ENCODE data around the gene IL1R2. TPM values are rescaled to one million over a fixed set of nuclear protein-coding genes. Genes with fewer than 3 reads are reported as not detected.

Gene IL1R2
- total RNA-seq, 2 experiments from 2014 or later: 0.53 TPM; not detected in 1

DNA sequence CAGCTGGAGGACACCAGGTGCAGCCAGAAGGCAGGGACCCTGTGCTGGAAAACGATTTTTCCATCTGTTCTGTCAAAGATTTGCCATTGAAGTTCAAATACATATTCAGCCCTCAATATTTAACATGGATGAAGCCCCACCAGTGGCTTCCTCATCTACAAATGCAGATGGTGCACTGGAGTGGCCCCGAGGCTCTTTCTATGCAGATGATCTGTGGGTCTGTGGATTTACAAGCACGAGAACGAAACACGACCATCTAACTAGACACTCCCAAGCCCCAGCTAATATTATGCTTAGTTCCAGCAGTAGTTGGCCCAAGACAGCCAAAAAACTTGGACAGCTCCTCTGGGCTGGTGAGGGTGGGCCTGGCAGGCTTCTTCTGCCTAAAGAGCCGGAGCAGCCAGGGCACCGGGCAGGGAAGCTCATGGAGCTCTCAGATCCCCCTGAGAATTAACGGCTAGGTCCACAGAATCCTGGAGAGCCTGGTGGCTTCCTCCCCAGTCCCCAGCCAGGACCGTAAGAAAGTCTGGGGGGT, 9.2 kb upstream of the IL1R2 start:
- ATAC-seq (ENCODE audit: low read depth) (no peak), DNase-seq (no peak)
- Mint-ChIP-seq H3K27me3 (peaks cover 7% of the 10 kb centered on the region), H3K27ac (no peak overlapping the region), H3K36me3 (no peaks in the 10 kb centered on the region), H3K9me3 (no peaks in the 10 kb centered on the region), H3K4me3 (no peak overlapping the region), H3K4me1 (peaks cover 21% of the 10 kb centered on the region)
- POLR2A ChIA-PET: no interaction called here

DNA sequence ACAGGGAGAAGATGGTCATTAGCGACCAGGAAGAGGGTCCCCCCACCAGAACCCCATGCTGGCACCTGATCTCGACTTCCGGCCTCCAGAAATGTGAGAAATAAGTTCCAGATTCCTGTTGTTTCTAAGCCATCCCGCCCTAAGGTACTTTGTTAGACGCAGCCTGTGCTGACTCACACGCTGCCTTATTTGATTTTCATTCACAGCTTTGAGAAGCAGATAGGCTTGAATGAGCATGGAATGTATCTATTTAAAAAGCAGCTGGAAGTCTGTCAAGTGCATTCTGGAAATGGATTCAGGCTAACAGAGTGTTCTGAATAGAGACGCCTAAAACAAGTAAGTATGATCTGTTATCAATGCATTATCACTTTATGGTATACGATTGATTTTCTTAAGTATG, 8.3 kb upstream of the IL1R2 start:
- Mint-ChIP-seq H3K27ac (no peak overlapping the region), H3K4me1 (peaks cover 29% of the 10 kb centered on the region), H3K36me3 (no peaks in the 10 kb centered on the region), H3K27me3 (peaks cover 16% of the 10 kb centered on the region), H3K9me3 (no peaks in the 10 kb centered on the region), H3K4me3 (no peak overlapping the region)
- POLR2A ChIA-PET: no interaction called here
- DNase-seq: no peak
- no peak for ATAC-seq (ENCODE audit: low read depth)

DNA sequence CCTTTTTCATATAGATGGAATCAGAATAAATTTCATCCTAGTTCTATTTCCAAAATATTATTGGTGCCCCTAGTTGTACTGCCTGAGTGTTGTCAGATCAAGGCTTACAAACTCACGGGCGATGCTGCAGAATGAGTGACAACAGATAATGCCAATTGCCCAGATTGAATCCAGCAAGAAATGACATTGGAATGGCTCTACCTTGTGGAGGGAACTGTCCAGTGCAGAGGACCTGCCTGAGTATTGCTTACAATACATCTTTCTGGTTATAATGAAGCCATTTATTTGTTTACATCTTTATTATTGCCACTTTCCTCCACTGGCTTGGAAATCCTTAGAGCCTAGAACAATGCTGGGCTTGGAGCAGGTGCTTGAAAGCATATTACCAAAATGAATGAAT, 7.8 kb upstream of the IL1R2 start:
- Mint-ChIP-seq H3K9me3 (no peaks in the 10 kb centered on the region), H3K4me3 (no peak overlapping the region), H3K36me3 (no peaks in the 10 kb centered on the region), H3K27ac (no peak overlapping the region), H3K4me1 (peaks cover 29% of the 10 kb centered on the region), H3K27me3 (peaks cover 20% of the 10 kb centered on the region)
- DNase-seq: no peak
- POLR2A ChIA-PET: no interaction called here
- no peak for ATAC-seq (ENCODE audit: low read depth)

DNA sequence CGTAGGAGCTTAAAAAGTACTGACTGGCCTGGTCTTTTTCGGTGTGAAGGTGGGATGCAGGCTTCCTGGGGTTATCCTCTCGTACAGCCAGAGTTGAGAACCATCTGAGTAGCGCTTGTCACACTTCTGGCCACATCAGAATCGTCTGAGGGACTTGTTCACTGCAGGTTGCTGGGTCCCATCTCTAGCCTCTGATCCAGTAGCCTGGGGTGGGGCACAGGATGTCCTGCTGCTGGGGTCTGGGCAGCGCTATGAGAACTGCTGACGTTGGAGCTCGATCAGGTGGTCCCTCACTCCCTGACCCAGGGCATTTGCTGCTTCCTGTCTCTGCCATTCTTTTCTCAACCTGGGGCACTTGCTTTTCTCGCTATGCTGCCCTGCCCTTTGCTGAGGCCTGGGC, 7.1 kb upstream of the IL1R2 start:
- ATAC-seq (ENCODE audit: low read depth): no peak
- no peak overlapping the region for H3K4me3 Mint-ChIP-seq
- no peak overlapping the region for H3K27ac Mint-ChIP-seq
- peaks cover 24% of the 10 kb centered on the region for H3K27me3 Mint-ChIP-seq
- POLR2A ChIA-PET: no interaction called here
- no peak for DNase-seq
- peaks cover 29% of the 10 kb centered on the region for H3K4me1 Mint-ChIP-seq
- H3K36me3 Mint-ChIP-seq: no peaks in the 10 kb centered on the region
- H3K9me3 Mint-ChIP-seq: no peaks in the 10 kb centered on the region

DNA sequence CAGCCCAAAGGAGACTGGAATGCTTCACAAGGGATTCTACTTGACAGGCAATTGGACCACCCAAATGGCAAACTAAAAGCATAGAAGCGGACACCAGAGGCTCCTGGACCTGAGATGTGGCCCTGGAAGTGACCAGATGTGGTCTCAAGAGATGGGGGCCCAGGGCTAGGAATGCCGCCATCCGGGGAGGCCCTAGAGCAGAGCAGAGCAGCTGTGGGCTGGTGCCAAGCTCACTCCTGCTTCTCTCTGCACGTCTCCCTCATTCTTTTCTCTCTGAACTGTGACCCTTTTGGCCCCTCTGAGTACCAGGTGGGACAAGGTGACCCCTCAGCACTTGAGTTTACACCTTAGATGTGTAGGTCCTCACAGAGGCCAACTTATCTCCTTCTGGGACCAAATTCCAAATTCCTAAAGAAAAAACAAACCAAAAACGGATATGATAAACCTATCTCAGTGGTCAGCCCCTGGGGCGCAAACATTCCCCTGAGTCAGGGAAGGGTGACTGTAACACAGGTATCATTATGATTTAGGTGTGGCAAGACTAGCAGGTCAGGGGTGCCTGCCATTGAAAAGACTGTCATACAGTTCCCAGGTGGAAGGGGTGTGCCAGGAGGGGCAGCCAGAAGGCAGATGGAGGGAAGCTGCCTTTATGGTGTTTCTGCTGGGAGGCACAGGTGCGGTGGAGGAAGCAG, 6.5 kb upstream of the IL1R2 start:
- peaks cover 30% of the 10 kb centered on the region for H3K27me3 Mint-ChIP-seq
- POLR2A ChIA-PET: no interaction called here
- H3K9me3 Mint-ChIP-seq: no peaks in the 10 kb centered on the region
- peaks cover 29% of the 10 kb centered on the region for H3K4me1 Mint-ChIP-seq
- ATAC-seq (ENCODE audit: low read depth) (no peak), DNase-seq (no peak)
- no peak overlapping the region for H3K4me3 Mint-ChIP-seq
- H3K36me3 Mint-ChIP-seq: no peaks in the 10 kb centered on the region
- H3K27ac Mint-ChIP-seq: peak overlapping the region; percentile 66

DNA sequence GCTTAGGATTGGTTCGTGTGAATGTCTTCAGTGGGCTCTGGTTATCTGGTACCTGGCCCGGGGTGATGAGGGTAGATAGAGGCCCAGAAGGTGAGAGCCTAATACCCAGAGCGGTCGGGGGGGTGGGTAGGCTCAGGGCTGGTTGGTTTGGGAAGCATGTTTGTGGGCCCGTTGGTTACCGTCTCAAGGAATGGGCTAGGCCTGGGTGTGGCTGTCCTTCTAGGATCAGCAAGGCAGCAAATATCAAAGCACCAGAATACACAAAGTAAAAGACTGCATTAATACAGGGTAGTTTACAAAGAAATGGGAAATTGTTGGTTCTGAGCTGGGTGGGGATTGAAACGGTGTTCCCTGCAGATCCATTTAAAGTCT, 6.0 kb upstream of the IL1R2 start:
- H3K36me3 Mint-ChIP-seq: no peaks in the 10 kb centered on the region
- H3K4me1 Mint-ChIP-seq: peaks cover 29% of the 10 kb centered on the region
- peaks cover 35% of the 10 kb centered on the region for H3K27me3 Mint-ChIP-seq
- no peaks in the 10 kb centered on the region for H3K9me3 Mint-ChIP-seq
- no peak for ATAC-seq (ENCODE audit: low read depth)
- POLR2A ChIA-PET: no interaction called here
- DNase-seq: no peak
- H3K27ac Mint-ChIP-seq: peak overlapping the region; percentile 66
- no peak overlapping the region for H3K4me3 Mint-ChIP-seq

DNA sequence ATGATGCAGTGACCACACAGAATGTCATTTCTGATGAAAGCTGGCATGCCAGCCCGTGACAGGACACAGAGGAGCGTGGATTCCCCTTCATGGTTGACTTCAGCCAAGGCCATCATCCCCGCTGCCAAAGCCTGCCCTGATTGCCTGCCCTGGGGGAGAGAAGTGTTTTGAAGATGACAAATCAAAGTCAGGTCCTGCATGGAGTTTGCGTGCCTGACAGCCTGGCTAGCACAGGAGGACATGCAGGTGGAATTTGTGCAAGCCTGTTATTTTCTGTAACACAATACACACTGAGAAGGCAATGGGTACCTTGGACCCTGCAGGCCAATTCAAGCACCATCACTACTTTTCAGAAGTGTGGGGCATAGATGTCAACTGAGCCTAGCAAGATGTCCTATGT, 5.4 kb upstream of the IL1R2 start:
- ATAC-seq (ENCODE audit: low read depth) (no peak), DNase-seq (no peak)
- no peaks in the 10 kb centered on the region for H3K36me3 Mint-ChIP-seq
- peak overlapping the region; percentile 8 for H3K27ac Mint-ChIP-seq
- H3K4me1 Mint-ChIP-seq: peaks cover 28% of the 10 kb centered on the region
- H3K9me3 Mint-ChIP-seq: no peaks in the 10 kb centered on the region
- H3K4me3 Mint-ChIP-seq: no peak overlapping the region
- POLR2A ChIA-PET: no interaction called here
- peaks cover 41% of the 10 kb centered on the region for H3K27me3 Mint-ChIP-seq

DNA sequence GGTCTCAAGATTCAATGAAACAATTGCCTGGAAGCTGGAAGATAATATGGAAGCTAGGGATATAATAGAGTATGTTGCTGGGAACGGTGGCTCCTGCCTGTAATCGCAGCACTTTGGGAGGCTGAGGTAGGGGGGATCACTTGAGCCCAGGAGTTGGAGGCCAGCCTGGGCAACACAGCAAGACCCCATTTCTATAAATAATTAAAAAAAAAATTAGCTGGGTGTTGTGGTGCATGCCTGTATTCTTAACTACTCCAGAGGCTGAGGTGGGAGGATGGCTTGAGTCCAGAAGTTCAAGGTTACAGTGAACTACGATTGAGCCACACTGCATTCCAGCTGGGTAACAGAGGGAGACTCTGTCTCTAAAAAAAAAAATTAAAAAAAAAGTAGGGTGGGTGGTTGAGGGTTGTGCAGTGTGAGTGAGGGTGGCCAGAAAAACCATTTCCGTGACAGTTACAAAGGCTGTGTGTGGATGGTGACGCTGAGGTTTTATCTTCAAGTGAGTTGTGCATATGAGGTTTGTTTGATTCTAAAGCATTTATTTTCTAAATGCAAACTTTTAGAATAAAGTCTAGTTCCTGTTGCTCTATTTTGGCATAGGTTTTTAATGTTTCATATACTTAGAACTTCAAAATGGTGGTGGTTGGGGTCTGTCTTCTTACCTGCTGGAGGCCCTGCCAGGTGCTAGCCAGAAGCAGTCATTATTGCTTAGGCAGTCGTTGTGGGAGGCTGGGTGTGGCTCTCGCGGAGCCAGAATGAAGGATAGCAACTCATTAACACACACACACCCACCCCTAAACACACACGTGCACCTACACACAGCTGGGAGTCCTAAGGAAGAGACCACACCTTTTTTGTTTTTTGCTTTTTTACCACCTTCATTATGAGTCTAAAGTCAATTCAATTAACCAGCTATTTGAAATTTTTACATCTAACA, 4.7 kb upstream of the IL1R2 start:
- ATAC-seq (ENCODE audit: low read depth) (peak; percentile 82), DNase-seq (no peak)
- H3K4me1 Mint-ChIP-seq: peaks cover 23% of the 10 kb centered on the region
- POLR2A ChIA-PET: no interaction called here
- no peaks in the 10 kb centered on the region for H3K36me3 Mint-ChIP-seq
- peak overlapping the region; percentile 85 for H3K27ac Mint-ChIP-seq
- H3K4me3 Mint-ChIP-seq: peak overlapping the region; percentile 63
- no peaks in the 10 kb centered on the region for H3K9me3 Mint-ChIP-seq
- peaks cover 48% of the 10 kb centered on the region for H3K27me3 Mint-ChIP-seq

DNA sequence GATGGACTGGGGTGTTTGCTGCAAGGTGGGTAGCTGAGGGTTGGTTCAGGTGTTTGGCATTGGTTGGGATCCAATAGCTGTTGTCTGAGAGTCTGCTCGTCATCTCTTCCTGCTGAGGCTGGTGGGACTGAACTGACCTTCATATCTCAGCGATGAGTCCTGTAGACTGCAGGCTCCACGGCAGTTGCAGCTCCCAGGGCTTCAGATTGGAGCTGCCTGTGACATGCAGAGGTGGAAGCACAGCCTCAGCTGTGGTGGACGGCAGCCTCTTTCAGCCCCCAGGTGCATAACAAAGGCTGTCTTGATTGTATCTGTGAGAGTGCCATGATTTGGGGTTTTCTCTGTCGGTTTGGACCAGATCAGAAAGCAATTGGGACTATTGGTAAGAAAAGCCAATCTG, 3.9 kb upstream of the IL1R2 start:
- H3K27ac Mint-ChIP-seq: peak overlapping the region; percentile 85

DNA sequence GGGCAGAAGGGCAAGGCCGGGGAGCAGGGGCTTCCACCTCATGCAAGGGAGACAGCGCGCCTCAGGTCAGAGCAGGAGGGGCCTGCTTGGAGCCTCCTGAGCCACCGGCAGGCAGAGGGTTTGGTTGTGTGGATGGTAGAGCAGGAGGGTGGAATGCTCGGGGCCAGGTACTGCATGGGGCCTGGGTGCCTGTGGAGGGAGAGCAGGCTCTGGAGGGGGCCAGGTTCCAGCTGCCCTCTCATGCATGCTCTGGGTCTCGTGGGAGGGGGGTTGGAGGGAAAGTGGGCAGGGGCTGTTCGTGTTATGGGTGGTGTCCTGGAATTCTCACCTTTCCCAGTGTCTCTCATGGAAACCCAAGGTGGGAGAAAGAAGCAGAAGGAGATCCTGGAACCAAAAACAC, 3.2 kb upstream of the IL1R2 start:
- Mint-ChIP-seq H3K9me3 (no peaks in the 10 kb centered on the region), H3K27me3 (peaks cover 60% of the 10 kb centered on the region), H3K36me3 (no peaks in the 10 kb centered on the region), H3K4me3 (no peak overlapping the region), H3K4me1 (peaks cover 22% of the 10 kb centered on the region), H3K27ac (no peak overlapping the region)
- no peak for ATAC-seq (ENCODE audit: low read depth)
- no peak for DNase-seq
- POLR2A ChIA-PET: no interaction called here

More for the DNA sequence above, 3.9 kb upstream of the IL1R2 start:
- POLR2A ChIA-PET: no interaction called here
- Mint-ChIP-seq H3K27me3 (peaks cover 54% of the 10 kb centered on the region), H3K9me3 (no peaks in the 10 kb centered on the region), H3K4me1 (peaks cover 22% of the 10 kb centered on the region), H3K4me3 (peak overlapping the region; percentile 63), H3K36me3 (no peaks in the 10 kb centered on the region)
- DNase-seq: no peak
- ATAC-seq (ENCODE audit: low read depth): no peak

DNA sequence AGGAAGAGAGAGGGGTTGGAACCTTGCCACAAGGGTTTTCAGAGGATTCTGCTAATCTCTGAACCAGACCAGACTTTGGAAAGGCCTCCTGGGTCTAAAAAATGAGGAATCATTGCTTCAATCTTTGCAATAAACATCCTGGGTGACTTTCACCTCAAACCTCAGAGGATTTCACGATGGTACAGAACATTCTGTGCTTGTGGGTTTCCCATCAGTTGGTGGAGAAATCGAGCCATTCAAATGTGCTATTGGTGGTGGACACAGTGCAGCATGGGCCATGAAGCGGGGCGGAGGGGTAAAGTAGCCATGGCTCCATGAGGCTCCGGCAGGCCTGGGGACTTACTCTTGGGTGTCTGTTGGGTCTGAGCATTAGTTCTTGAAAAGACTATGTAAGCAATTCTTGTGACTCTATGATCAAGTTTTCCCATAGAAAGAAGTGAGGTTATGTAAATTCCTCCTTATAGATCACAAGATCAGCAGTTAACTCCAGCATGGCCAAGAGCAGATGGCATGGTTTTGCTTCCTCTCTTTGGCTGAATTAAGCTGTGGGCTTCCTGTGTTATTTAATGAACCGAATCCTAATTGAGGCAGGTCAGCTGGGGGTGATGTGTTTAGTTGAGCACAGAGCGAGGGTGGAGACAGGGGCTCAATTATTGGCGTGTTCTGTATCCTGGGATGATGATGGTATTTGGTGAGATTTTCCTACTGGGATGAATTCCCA, 1.9 kb upstream of the IL1R2 start:
- Mint-ChIP-seq H3K4me1 (peaks cover 22% of the 10 kb centered on the region), H3K36me3 (no peaks in the 10 kb centered on the region), H3K9me3 (no peaks in the 10 kb centered on the region), H3K27ac (no peak overlapping the region), H3K27me3 (peaks cover 62% of the 10 kb centered on the region), H3K4me3 (no peak overlapping the region)
- ATAC-seq (ENCODE audit: low read depth) (no peak), DNase-seq (no peak)
- POLR2A ChIA-PET: no interaction called here

DNA sequence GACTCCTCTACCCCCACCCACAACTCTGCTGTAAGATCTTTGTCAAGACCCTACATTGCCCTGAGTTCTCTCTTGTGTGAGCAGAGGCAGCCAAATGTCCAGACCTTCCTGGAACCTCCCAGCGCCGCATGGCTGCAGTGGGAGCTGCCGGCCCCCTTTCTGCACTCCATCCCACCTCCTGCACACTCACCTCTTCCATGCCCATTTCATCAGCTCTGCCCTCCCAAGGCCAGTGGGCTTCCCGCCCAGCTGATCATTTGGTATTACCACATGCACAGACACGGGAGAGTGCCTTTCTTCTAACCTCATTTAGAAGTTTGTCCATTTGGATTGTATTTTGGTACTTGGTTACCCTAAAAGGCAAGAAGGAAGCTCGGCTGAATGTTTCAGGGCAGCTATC, 2.0 kb downstream of the IL1R2 start:
- H3K27me3 Mint-ChIP-seq: peaks cover 45% of the 10 kb centered on the region
- POLR2A ChIA-PET: interaction anchor here (0.6 kb wide), 1 partner anchor 10 kb away, joined by 5 read pairs; no protein-coding TSS in a partner anchor
- ATAC-seq (ENCODE audit: low read depth) (no peak), DNase-seq (no peak)
- peaks cover 8% of the 10 kb centered on the region for H3K4me1 Mint-ChIP-seq
- no peaks in the 10 kb centered on the region for H3K9me3 Mint-ChIP-seq
- no peaks in the 10 kb centered on the region for H3K36me3 Mint-ChIP-seq
- H3K27ac Mint-ChIP-seq: no peak overlapping the region
- H3K4me3 Mint-ChIP-seq: no peak overlapping the region

DNA sequence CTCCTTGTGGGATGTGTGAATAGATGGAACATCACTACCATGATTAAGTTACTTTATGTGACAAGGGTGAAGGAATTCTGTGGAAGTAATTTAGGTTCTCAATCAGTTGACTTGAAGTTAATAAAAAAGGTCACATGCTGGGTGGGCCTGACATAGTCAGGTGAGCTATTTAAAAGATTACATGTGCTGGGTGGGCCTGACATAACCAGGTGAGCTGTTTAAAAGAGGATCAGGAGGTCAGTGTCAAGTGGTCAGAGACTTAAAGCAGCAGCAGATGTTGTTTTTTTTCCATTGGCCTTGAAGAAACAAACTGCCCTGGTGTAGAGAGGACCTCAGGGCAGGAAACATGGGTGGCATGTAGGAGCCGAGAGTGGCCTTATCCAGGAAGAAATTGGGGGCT, 3.3 kb downstream of the IL1R2 start:
- Mint-ChIP-seq H3K27me3 (peaks cover 37% of the 10 kb centered on the region), H3K4me1 (peaks cover 8% of the 10 kb centered on the region), H3K27ac (no peak overlapping the region), H3K9me3 (no peaks in the 10 kb centered on the region), H3K36me3 (no peaks in the 10 kb centered on the region), H3K4me3 (no peak overlapping the region)
- DNase-seq (no peak), ATAC-seq (ENCODE audit: low read depth) (no peak)
- POLR2A ChIA-PET: no interaction called here

All from activated naive CD8-positive, alpha-beta T cell treated with anti-CD3 and anti-CD28 coated beads, Interleukin-2, amount 10 ng/mL, durations not matched to agents 7 days and 5 days (primary cell).